GM21786 (cell line): ENCODE results near the gene CAMK1G.

Experiments used
- ATAC-seq: cut with Tn5 transposase; IDR thresholded peaks from one replicate; pipeline ENCODE4 v1.9.1; 2021; ENCODE audit not compliant: unreplicated experiment

Gene CAMK1G

DNA sequence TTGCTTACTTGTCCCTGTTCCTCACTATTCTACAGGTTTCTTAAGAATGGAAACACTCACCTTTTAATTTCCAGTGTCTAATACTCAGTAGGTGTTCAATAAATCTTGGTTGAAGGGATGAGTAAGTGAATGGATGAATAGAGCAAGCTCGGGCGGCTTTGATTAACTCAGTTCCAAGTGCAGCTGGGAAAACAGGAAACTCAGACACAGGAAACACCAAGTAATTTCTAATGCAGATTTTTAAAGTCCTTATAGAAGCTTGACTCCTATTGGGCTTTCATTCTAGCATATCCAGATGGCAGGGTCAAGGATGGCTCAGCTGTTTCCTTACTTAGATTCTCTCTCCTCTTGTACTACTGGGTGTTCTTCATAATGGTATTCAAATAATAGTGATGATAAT is 14.0 kb downstream of the CAMK1G start:
- no peak for ATAC-seq

GRCh38 chr1:209598227-209598626 is 14.7 kb downstream of the CAMK1G start:
- ATAC-seq = no peak

DNA sequence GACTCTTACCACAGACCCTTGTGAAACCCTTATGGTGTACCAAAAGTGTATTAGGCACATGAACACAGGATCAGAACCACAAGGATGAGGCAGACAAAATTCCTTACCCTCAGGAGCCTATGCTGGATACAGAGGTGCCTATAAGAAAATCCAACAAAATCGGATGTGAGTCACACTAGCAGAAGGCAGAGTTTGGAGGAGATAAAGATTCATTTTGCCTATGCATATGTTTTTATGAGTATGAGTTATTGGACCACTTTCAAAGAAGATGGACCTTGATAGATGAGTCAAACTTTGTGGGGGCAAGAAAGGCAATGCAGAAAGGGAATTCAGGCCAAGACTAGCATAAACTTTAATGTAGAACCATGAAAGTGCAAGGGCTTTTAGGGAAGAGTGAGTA is 17.0 kb downstream of the CAMK1G start:
- no peak for ATAC-seq

GRCh38 chr1:209601809-209602657 is 18.5 kb downstream of the CAMK1G start:
- ATAC-seq = peak; percentile 79

- no peak for ATAC-seq
These were observed 20.4 kb downstream of the CAMK1G start for GRCh38 chr1:209603877-209604276.

GRCh38 chr1:209607102-209607794 is 23.7 kb downstream of the CAMK1G start:
- peak; percentile 83 for ATAC-seq

- ATAC-seq = peak; percentile 3
These were observed 24.3 kb downstream of the CAMK1G start for GRCh38 chr1:209607795-209608178.

DNA sequence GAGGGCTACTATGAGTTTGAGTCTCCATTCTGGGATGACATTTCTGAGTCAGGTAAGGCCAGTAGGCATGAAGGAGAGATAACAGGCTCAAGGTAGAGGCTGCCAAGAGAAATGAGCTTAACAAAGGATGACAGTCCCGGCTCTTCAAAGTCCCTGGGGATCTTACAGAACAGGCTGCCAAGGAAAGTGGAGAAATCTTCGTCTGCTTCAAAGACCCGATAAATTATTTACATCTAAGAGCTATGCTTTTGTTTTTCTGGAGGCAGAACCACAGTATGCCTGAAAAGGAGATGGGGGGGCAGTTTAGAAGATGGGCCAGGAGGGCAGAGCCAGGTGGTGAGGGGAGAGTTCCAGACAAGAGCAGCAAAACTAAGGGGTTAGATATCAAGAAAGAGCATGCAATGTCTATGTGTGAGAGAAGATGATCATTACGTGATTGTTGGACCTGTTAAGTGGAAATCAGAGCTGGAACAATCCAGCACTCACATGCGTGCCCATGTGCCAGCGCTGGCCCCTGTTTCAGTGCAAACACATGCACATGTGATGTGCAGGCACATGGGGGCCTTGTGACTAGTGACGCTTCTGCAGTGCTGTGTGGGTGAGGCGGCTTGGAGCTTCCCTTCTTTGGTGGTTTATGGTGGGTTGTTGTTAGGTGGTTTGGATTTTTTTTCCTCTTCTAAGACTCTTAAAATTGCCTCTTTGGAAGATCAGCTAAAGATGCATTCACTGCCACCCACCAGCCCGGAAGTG is 25.7 kb downstream of the CAMK1G start:
- no peak for ATAC-seq

DNA sequence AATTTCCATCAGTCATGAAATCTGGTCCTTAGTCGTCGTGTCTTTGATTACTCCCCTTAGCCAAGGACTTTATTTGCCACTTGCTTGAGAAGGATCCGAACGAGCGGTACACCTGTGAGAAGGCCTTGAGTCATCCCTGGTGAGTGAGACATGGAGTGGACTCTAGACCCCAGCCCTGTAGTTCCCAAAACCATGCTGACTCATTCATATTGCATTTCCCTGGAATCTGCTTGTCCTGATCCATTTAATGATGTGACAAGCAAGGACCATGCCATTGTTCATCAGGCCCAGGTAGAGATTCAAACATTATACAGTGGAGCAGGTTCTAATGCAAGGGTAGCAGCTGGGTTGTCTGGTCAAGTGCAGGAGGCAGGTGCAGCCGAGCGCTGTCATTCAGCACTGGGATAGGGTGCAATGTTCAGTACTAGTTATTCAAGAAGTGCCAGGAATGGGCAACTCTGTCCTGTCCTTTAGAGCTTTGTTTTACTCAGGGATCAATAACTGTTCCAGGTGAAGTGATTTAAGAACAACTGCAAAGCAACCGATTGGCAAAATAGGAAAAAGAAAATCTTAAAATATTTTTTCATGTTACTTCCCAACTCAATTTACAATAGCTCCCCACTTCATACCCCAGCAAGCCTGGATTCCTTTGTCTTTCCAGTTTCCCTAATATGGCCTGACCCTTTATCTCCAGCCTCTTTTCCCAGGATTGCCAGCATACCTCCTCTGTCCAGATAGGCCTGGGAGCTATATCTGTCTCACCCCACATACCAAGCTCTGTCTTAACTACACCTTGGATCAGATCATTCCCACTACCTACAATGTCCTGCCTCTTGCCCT is 26.5 kb downstream of the CAMK1G start:
- ATAC-seq = no peak

- ATAC-seq = no peak
These were observed 27.1 kb downstream of the CAMK1G start for GRCh38 chr1:209610631-209610905.

DNA sequence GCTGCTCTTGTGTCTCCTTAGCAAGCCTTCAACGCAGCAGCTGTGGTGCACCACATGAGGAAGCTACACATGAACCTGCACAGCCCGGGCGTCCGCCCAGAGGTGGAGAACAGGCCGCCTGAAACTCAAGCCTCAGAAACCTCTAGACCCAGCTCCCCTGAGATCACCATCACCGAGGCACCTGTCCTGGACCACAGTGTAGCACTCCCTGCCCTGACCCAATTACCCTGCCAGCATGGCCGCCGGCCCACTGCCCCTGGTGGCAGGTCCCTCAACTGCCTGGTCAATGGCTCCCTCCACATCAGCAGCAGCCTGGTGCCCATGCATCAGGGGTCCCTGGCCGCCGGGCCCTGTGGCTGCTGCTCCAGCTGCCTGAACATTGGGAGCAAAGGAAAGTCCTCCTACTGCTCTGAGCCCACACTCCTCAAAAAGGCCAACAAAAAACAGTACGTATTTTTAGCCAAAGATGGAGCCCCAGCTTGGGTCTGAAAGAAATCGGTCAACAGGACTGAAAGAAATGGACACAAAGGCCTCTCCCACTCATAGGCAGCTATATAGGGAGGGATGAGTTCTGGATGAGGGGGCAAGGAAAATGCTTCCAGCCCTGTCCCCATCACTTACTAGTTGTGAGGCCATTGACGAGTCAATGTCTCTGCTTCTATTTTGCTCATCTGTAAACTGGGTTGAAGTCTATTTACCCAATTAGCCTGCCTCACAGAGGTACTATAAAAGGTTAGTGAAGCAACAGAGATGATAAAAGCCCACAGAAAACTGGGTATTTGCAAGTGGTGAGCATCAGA is 28.5 kb downstream of the CAMK1G start:
- ATAC-seq = peak; percentile 51

- ATAC-seq = no peak
These were observed 29.3 kb downstream of the CAMK1G start for GRCh38 chr1:209612646-209613399.

GRCh38 chr1:209613400-209614150 is 30.1 kb downstream of the CAMK1G start:
- ATAC-seq = no peak

DNA sequence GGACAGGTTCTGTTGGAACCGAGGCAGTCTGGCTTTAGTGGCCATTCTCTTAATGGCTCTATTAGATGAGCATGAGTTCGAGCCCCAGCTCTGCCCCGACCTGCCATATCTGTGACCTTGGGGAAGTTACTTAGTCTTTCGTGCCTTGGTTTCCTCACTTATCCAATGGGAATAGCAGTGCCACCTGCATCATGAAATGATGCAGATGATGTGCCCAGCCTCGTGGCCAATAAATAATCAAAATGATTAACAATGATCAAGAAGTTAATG is 30.6 kb downstream of the CAMK1G start:
- no peak for ATAC-seq

DNA sequence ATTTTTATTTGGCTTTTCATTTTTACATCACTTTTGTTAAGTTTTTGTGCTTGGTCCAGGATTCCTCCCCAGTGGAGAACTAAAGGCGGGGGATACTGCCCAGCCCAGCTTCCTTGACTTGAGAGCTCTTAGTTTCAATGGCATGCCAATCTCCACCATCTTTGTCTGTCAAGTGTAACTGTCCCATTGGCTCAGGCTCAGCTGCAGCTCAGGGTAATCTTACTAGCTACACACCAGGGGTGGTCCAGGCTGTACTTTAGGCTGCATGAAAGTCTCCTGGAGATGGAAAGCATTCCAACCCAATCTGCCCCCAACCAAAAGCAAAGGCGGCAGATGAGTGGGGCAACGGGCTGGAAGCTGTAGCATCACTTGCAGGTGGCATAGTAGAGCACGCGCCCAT is 31.4 kb downstream of the CAMK1G start:
- no peak for ATAC-seq

DNA sequence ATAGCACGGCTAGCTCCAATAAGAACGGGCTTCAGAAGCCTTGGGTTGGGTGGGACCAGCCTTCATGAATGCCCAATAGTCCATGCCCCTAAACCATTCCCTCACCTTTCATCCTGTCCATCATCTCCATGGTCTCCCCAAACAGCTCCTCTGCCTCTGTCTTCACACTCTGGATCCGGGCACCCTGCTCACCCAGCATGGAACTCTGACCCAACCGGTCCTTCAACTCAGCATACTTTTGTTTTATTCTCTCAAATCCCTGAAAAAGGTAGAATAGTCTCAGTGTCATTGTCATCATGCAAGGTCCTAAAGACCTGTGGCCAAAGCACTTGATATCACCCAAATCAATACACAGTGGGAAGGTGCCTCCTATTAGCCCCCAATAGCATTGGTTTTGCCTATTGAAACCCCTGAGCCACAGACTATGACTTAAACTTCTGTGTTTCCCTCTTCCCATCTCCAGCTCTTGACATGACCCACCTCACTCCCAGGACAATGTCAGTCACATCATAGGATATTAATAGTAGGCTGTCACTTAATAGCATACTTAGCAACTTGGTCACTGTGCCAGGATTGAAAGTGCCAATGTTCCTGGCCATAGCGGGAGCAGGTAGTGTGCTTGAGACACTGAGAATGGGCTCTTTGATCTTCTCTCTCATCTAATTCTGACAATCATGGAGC is 33.0 kb downstream of the CAMK1G start:
- ATAC-seq = no peak

GRCh38 chr1:209617047-209617673 is 33.6 kb downstream of the CAMK1G start:
- no peak for ATAC-seq

GRCh38 chr1:209617755-209618154 is 34.2 kb downstream of the CAMK1G start:
- no peak for ATAC-seq
